H1 (cell line): ENCODE measurements around the gene TKTL2. TPM values are rescaled to one million over a fixed set of nuclear protein-coding genes. Genes with fewer than 3 reads are reported as not detected.

Experiments used
- ASH2L ChIP-seq: fragments of 200-600, 300-600 bp; sonication (generic); IDR thresholded peaks from one replicate; pipeline ENCODE4 v1.7.1; 2017; ENCODE audit warnings: low read length
- ATF2 ChIP-seq: IDR thresholded peaks from 2 replicates; pipeline ENCODE4 v1.6.1; 2012; ENCODE audit warnings: low read length, inconsistent platforms
- CEBPB ChIP-seq: IDR thresholded peaks from 2 replicates; pipeline ENCODE4 v1.6.1; 2012; ENCODE audit warnings: low read depth, low read length
- CHD1 ChIP-seq: IDR thresholded peaks from 2 replicates; pipeline ENCODE4 v1.6.1; 2012; ENCODE audit warnings: low read depth, low read length, improper control_type of control experiment
- CHD2 ChIP-seq: IDR thresholded peaks from 2 replicates; pipeline ENCODE4 v1.6.1; 2012; ENCODE audit warnings: low read length, improper control_type of control experiment
- JUN ChIP-seq: IDR thresholded peaks from 2 replicates; pipeline ENCODE4 v1.6.1; 2011; ENCODE audit warnings: low read depth, mild to moderate bottlenecking, improper control_type of control experiment, low read length
- JUND ChIP-seq: IDR thresholded peaks from 2 replicates; pipeline ENCODE4 v1.6.1; 2011; ENCODE audit warnings: mild to moderate bottlenecking, improper control_type of control experiment, low read length
- KDM1A ChIP-seq: fragments of 200-600, 300-600 bp; sonication (generic); IDR thresholded peaks from 2 replicates; pipeline ENCODE4 v1.7.1; 2016; ENCODE audit warnings: mild to moderate bottlenecking, low read length, borderline replicate concordance
- KDM4A ChIP-seq: IDR thresholded peaks from one replicate; pipeline ENCODE4 v1.7.1; 2012; ENCODE audit warnings: low read depth, mild to moderate bottlenecking, moderate library complexity, low read length, inconsistent platforms; ENCODE audit not compliant: severe bottlenecking
- MAX ChIP-seq: IDR thresholded peaks from 2 replicates; pipeline ENCODE4 v1.6.1; 2012; ENCODE audit warnings: inconsistent platforms
- POLR2AphosphoS5 ChIP-seq: IDR thresholded peaks from 2 replicates; pipeline ENCODE4 v1.6.1; 2011; ENCODE audit warnings: low read depth, low read length
- RAD21 ChIP-seq, 2 experiments: IDR thresholded peaks in 1 of 2; conservative IDR thresholded peaks in 1 of 2; 2 replicates each; pipeline ENCODE4 v1.6.1; 2011; ENCODE audit warnings: low read depth in 2 of 2, low read length in 2 of 2, improper control_type of control experiment in 1 of 2, inconsistent platforms in 1 of 2, mild to moderate bottlenecking in 1 of 2, moderate library complexity in 1 of 2
- SAP30 ChIP-seq: fragments of 300-600 bp; sonication (generic); IDR thresholded peaks from 2 replicates; pipeline ENCODE4 v1.7.1; 2012; ENCODE audit warnings: low read length, moderate library complexity, mild to moderate bottlenecking, inconsistent platforms; ENCODE audit not compliant: insufficient read depth, insufficient replicate concordance
- SIN3A ChIP-seq, 2 experiments: IDR thresholded peaks in 1 of 2; conservative IDR thresholded peaks in 1 of 2; 2 replicates each; pipeline ENCODE4 v1.6.1; 2011 to 2012; ENCODE audit warnings: low read length in 2 of 2, improper control_type of control experiment in 1 of 2, low read depth in 1 of 2, mild to moderate bottlenecking in 1 of 2
- SP1 ChIP-seq: IDR thresholded peaks from 2 replicates; pipeline ENCODE4 v1.6.1; 2011; ENCODE audit warnings: low read depth, low read length
- SP4 ChIP-seq: IDR thresholded peaks from 2 replicates; pipeline ENCODE4 v1.6.1; 2012; ENCODE audit warnings: low read length, inconsistent platforms
- SRF ChIP-seq: IDR thresholded peaks from 2 replicates; pipeline ENCODE4 v1.6.1; 2011; ENCODE audit warnings: mild to moderate bottlenecking, low read depth, low read length, moderate library complexity
- SUZ12 ChIP-seq: fragments of 200-600 bp; sonication (generic); IDR thresholded peaks from 2 replicates; pipeline ENCODE4 v1.6.1; 2012; ENCODE audit warnings: mild to moderate bottlenecking, inconsistent platforms, low read length, moderate library complexity, mixed read lengths
- TAF1 ChIP-seq: IDR thresholded peaks from 2 replicates; pipeline ENCODE4 v1.6.1; 2011; ENCODE audit warnings: mild to moderate bottlenecking, low read depth, low read length
- TAF7 ChIP-seq: optimal IDR thresholded peaks from 2 replicates; pipeline ENCODE3; 2011; ENCODE audit warnings: low read depth, mild to moderate bottlenecking, inconsistent platforms, low read length, moderate library complexity, borderline replicate concordance
- TBP ChIP-seq: IDR thresholded peaks from 2 replicates; pipeline ENCODE4 v1.6.1; 2011; ENCODE audit warnings: low read depth, low read length, improper control_type of control experiment
- YY1 ChIP-seq: IDR thresholded peaks from 2 replicates; pipeline ENCODE4 v1.6.1; 2011; ENCODE audit warnings: low read depth, mild to moderate bottlenecking, low read length
- polyA plus RNA-seq, 7 experiments: library from polyadenylated mRNA; depleted of rRNA in 3 of 7; stranded (reverse) in 5 of 7; unstranded in 2 of 7; fragments of >200 nt in 5 of 7; fragments of 200-250 nt in 2 of 7; gene quantifications; 1 replicate in 5 of 7; 2 replicates in 1 of 7; 4 replicates in 1 of 7; pipeline versions ENCODE4 v1.2.1 to v1.2.3, GENCODE V29; 2011 to 2013; ENCODE audit warnings: missing spikeins in 2 of 7, mixed read lengths in 2 of 7
- total RNA-seq: library from RNA; stranded (reverse); fragmentation: NEBNext Ultra II Directional; extraction: Animal tissue kit (Norgen Biotek cat#: 25700); gene quantifications from 2 replicates; pipeline ENCODE4 v1.2.1, GENCODE V29; 2021

The TKTL2 gene
- total and polyA plus RNA-seq, 2 of the 8 experiments (the other 6 are each of a cell fraction or from before 2014, with no cell fraction given), result not detected

- peak; percentile 51; the same call in 1 of the 2 replicates for TF ChIP-seq CHD2
- TF ChIP-seq JUN, result 0 out of 2 replicates have a peak, but pooled peaks have one; percentile 19
- TF ChIP-seq MAX, result peak; percentile 96
- TF ChIP-seq TAF1, result peak; percentile 99
- no peak for TF ChIP-seq KDM4A
- peak; percentile 33; the same call in 1 of the 2 replicates for TF ChIP-seq JUND
- TF ChIP-seq TBP, result peak; percentile 96
- peak; percentile 46; the same call in 1 of the 2 replicates for TF ChIP-seq YY1
- peak; percentile 94 for TF ChIP-seq TAF7
- TF ChIP-seq SUZ12, result no peak
- 0 out of 4 replicates have a peak, but pooled peaks of 1 of the 2 experiments have one; percentile 9 for TF ChIP-seq RAD21 (IDR thresholded peaks at IDR 0.05 in 1 of 2, conservative IDR thresholded peaks at IDR 0.05 in 1 of 2; ENCODE audit: low read depth in 2 of 2, low read length in 2 of 2)
- TF ChIP-seq ASH2L, result peak; percentile 93
- TF ChIP-seq POLR2AphosphoS5, result peak; percentile 92
- TF ChIP-seq KDM1A, result no peak
- no peak for TF ChIP-seq CEBPB
- peak; percentile 60; the same call in 1 of the 2 replicates for TF ChIP-seq SRF
- TF ChIP-seq SP4, result no peak; the same call in none of the 2 replicates
- peak; percentile 65; the same call in 1 of the 2 replicates for TF ChIP-seq ATF2
- TF ChIP-seq CHD1, result no peak
- peak in 1 of 2 experiments; percentile 71; a peak in 1 of 4 replicates for TF ChIP-seq SIN3A (conservative IDR thresholded peaks at IDR 0.05 in 1 of 2, IDR thresholded peaks at IDR 0.05 in 1 of 2; ENCODE audit: low read depth in 1 of 2, low read length in 2 of 2)
- peak; percentile 38 for TF ChIP-seq SAP30
- TF ChIP-seq SP1, result peak; percentile 74
Measured at GRCh38 chr4:163494360-163495241, 21.0 kb upstream of the TKTL2 start, which contains the start of gene TMA16 (continued).
